ENCODE data around the gene TMCC2. TPM values are rescaled to one million over a fixed set of nuclear protein-coding genes. Genes with fewer than 3 reads are reported as not detected.
"Not testable (repeated sequence)": the region's sequence is repeated elsewhere in the genome, so short reads cannot be mapped to it uniquely, and the experiment has no call there.

The TMCC2 gene, protein sequence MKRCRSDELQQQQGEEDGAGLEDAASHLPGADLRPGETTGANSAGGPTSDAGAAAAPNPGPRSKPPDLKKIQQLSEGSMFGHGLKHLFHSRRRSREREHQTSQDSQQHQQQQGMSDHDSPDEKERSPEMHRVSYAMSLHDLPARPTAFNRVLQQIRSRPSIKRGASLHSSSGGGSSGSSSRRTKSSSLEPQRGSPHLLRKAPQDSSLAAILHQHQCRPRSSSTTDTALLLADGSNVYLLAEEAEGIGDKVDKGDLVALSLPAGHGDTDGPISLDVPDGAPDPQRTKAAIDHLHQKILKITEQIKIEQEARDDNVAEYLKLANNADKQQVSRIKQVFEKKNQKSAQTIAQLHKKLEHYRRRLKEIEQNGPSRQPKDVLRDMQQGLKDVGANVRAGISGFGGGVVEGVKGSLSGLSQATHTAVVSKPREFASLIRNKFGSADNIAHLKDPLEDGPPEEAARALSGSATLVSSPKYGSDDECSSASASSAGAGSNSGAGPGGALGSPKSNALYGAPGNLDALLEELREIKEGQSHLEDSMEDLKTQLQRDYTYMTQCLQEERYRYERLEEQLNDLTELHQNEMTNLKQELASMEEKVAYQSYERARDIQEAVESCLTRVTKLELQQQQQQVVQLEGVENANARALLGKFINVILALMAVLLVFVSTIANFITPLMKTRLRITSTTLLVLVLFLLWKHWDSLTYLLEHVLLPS
- 5.2 and 5.5 TPM in 2 replicates for total RNA-seq (2014; rRNA removed; shearing (Covaris generic))

DNA sequence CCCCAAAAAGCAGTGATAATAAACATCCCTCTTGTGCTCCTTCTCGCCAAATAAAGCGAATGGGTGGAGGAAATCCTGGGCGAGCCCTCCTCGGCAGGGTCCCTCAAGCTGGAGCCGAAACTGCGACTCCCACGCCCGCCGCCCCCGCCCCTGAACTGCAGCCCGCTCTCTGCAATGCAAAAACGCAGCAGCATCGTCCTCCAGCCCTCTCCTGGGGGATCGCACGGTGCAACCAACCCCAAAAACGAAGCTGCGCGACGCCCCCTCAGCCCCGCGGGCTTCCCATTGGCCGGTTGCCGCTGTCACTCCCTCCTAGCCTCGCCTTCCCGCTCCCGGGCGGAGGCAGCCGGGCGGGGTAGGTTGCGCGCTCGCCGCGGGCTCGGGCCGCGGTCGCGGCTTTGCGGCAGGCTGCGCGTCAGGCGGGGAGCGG, at the start of gene TMCC2:
Gene TMCC2, plus strand, starts transcription at position 363 of the 430 bp plus-strand sequence. CDS start 619 bp downstream, outside the sequence.
- H3K27ac ChIP-seq, result no peak within 1 kb of the TSS
- no peaks in the 10 kb centered on the region for H3K36me3 ChIP-seq
- peaks cover 25% of the 10 kb centered on the region for H3K4me1 ChIP-seq
- peak; percentile 95 to 96 for DNase-seq
- no peaks in the 10 kb centered on the region for H3K27me3 ChIP-seq
- peak within 1 kb of the TSS; percentile 58 for H3K4me3 ChIP-seq
- no peaks in the 10 kb centered on the region for H3K9me3 ChIP-seq (replicated peaks)

DNA sequence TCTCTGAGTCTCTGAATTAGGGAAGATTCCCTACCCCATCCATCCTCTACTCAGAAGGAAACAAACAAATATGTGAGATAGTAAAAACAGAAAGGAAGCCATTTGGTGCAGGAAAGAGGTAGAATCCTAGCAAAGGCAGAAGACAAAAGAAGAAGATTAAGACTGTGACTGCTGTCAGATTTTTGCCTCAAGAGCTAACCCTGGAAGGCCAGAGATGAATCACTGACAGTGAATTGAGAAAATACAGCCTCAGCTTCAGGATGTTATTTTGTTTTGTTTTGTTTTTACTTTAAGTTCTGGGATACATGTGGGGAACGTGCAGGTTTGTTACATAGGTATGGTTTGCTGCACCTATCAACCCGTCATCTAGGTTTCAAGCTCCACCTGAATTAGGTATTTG, 47.9 kb upstream of the TMCC2 start:
- Histone ChIP-seq H3K4me1 (peaks cover 8% of the 10 kb centered on the region), H3K36me3 (no peaks in the 10 kb centered on the region; the same call in 1 of the 2 replicates), H3K4me3 (no peak overlapping the region), H3K27me3 (no peaks in the 10 kb centered on the region), H3K27ac (no peak overlapping the region), H3K9me3 (replicated peaks) (no peaks in the 10 kb centered on the region)
- no peak for DNase-seq

DNA sequence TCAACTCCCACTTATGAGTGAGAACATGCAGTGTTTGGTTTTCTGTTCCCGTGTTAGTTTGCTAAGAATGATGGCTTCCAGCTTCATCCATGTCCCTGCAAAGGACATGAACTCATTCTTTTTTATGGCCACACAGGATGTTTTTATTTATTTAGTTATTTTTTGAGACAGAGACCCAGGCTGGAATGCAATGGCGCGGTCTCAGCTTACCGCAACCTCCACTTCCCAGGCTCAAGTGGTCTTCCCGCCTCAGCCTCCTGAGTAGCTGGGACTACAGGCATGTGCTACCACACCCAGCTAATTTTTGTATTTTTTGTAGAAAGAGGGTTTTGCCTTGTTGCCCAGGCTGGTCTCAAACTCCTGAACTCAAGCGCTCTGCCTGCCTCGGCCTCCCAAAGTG, 47.4 kb upstream of the TMCC2 start:
- not testable (repeated sequence) for H3K9me3 ChIP-seq (replicated peaks); H3K36me3 ChIP-seq; H3K27ac ChIP-seq; H3K4me3 ChIP-seq; H3K4me1 ChIP-seq; H3K27me3 ChIP-seq; DNase-seq

DNA sequence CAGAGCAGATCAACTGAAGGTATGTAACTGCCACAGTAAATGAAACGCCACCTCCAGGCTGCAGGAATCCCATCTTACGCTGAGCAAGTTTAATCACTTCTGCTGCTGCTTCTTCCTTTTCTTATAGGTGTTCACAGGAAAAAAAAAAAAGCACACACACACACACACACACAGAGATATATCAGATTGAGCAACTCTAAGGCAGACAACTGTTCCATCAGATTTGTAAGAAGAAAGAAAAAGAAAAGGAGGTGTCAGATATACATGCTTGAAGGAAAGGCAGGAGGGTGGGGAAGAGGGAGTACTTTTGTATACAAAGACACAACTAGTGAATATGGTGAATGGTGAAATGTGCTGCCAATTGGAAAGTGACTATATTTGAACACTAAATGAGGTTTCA, 44.8 kb upstream of the TMCC2 start:
- H3K4me3 ChIP-seq, result no peak overlapping the region
- H3K4me1 ChIP-seq, result no peaks in the 10 kb centered on the region
- H3K27ac ChIP-seq, result no peak overlapping the region
- no peaks in the 10 kb centered on the region for H3K27me3 ChIP-seq
- DNase-seq, result no peak
- H3K36me3 ChIP-seq, result peaks cover 3% of the 10 kb centered on the region; the same call in 1 of the 2 replicates
- H3K9me3 ChIP-seq (replicated peaks), result no peaks in the 10 kb centered on the region

DNA sequence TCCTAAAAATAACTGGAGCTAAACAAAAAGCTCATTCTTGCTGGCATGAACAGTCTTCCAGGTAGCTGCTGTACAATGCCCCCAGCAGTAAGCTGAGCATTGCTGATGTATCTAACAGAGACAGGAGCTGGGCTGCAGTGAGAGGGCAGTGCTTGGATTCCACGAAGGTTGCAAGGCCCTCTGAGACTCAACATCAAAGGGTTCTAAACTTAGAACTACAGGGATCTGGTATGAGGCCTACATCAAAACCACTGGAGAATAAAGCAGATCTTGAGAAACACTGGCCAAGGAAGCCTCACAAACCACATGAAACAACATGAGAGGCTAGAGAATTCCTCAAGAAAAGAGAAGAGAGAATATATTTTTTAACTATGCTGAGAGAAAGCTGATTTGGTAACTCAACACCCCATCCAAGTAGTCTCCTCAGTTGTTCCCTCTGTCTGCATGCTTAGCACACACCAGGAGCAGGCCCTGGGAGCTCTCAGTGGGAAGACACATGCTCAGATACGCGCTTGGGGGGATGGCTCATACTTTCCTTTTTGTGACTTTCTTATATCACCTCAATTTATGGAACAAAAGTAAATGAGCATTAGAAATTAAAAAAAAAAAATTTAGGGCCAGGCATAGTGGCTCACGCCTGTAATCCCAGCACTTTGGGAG, 43.9 kb upstream of the TMCC2 start:
- Histone ChIP-seq H3K27ac (no peak overlapping the region), H3K4me1 (no peaks in the 10 kb centered on the region), H3K27me3 (no peaks in the 10 kb centered on the region), H3K36me3 (peaks cover 3% of the 10 kb centered on the region; the same call in 1 of the 2 replicates), H3K4me3 (no peak overlapping the region), H3K9me3 (replicated peaks) (no peaks in the 10 kb centered on the region)
- no peak for DNase-seq

DNA sequence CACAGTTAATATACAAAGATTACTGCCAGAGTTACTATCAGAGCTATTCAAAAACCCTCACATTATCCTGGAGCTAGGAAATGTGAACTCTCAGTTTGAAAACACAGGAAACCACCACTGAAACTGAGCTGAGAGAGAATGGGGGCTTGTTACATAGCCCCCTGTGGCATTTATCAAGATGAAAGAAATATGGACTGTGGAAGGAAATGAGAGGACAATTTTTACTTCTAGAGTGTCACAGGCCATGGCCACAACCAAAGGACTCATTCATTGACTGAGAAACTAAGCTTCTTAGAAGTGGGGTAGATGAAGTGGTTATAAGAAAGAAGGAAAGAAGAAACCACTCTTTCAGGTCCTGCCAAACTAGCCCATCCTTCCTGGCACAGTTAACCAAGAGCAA, 41.6 kb upstream of the TMCC2 start:
- H3K4me1 ChIP-seq, result no peaks in the 10 kb centered on the region
- DNase-seq, result no peak
- no peaks in the 10 kb centered on the region for H3K9me3 ChIP-seq (replicated peaks)
- H3K36me3 ChIP-seq, result peaks cover 3% of the 10 kb centered on the region; the same call in 1 of the 2 replicates
- H3K27me3 ChIP-seq, result no peaks in the 10 kb centered on the region
- H3K27ac ChIP-seq, result no peak overlapping the region
- H3K4me3 ChIP-seq, result no peak overlapping the region

DNA sequence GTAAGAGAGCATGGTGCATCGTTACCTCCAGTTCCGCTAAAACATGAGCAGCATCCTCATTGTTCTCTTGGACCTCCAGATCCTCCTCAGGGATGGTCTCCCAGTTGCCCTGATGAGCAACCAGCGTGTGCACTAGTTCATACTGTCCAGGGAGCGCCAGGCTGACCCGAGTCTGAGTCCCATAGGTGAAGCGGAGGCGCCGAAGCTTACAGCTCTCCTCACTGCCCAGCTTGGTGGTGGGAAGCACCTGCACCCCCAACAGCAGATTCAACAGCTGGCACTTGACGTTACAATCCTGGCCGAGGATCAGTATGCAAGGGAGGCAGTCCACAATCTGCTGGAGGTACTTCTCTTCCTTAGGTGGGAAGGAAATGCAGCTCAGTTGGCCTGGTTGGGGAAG, 40.3 kb upstream of the TMCC2 start:
- no peaks in the 10 kb centered on the region for H3K4me1 ChIP-seq
- no peak for DNase-seq
- H3K36me3 ChIP-seq, result peaks cover 3% of the 10 kb centered on the region; the same call in 1 of the 2 replicates
- H3K27ac ChIP-seq, result no peak overlapping the region
- H3K9me3 ChIP-seq (replicated peaks), result no peaks in the 10 kb centered on the region
- H3K27me3 ChIP-seq, result no peaks in the 10 kb centered on the region
- H3K4me3 ChIP-seq, result no peak overlapping the region

DNA sequence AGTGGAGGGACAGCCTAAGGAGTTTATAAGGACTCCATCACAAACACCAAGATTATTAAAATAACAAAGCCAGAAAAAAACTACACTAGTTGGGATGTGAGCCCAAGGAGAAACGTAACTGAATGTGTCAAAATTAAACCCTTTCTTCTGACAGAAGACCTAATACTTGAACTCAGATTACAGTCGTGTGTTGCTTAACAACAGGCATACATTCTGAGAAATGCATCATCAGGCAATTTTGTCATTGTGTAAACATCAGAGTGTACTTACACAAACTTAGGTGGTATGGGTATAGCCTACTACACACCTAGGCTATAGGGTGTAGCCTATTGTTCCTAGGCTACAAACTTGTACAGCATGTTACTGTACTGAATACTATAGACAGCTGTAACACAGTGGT, 39.6 kb upstream of the TMCC2 start:
- H3K9me3 ChIP-seq (replicated peaks), result no peaks in the 10 kb centered on the region
- no peaks in the 10 kb centered on the region for H3K4me1 ChIP-seq
- peaks cover 3% of the 10 kb centered on the region; the same call in 1 of the 2 replicates for H3K36me3 ChIP-seq
- H3K4me3 ChIP-seq, result no peak overlapping the region
- H3K27me3 ChIP-seq, result no peaks in the 10 kb centered on the region
- DNase-seq, result no peak
- no peak overlapping the region for H3K27ac ChIP-seq

DNA sequence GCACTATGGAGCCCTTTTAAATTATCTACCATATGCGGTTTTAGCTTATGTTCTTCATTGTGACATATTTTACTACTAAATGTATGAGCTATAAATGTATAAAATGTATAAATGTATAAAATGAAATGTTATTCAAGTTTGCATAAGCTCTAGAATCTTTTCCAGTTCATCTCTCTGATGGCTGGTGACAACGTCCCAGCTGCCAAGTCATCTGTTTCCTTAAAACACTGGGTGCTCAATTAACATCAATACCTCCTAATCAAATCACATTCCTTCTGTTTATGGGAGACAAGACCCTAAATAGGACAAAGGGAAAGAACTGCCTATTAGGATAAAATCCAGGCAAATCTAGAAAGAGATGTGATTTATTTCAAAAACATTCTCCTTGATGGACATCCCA, 39.1 kb upstream of the TMCC2 start:
- no peaks in the 10 kb centered on the region for H3K4me1 ChIP-seq
- H3K27ac ChIP-seq, result no peak overlapping the region
- 0 out of 2 replicates have a peak, but pooled peaks cover 3% of the 10 kb centered on the region for H3K36me3 ChIP-seq
- DNase-seq, result no peak
- no peaks in the 10 kb centered on the region for H3K9me3 ChIP-seq (replicated peaks)
- H3K27me3 ChIP-seq, result no peaks in the 10 kb centered on the region
- no peak overlapping the region for H3K4me3 ChIP-seq

DNA sequence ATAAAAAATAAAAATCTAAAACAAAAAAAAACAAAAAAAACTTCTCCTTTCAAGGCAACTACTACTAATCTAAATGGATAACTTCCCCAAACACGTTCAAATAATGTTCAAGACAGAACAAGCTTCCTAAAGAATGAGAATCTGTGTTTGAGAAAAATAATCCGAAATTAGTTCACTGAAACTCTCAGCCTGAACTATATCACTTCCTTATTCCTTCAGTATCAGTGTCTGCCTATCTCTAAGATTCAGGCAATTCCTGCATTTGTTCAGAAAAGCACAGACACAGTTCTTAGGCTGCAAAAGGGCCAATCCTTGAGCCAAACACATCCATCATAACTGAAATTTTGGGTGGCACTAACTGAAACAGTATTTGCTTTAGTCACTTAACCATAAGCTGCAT, 38.6 kb upstream of the TMCC2 start:
- Histone ChIP-seq H3K4me1 (no peaks in the 10 kb centered on the region), H3K36me3 (0 out of 2 replicates have a peak, but pooled peaks cover 3% of the 10 kb centered on the region), H3K9me3 (replicated peaks) (no peaks in the 10 kb centered on the region), H3K27ac (no peak overlapping the region), H3K27me3 (no peaks in the 10 kb centered on the region), H3K4me3 (no peak overlapping the region)
- no peak for DNase-seq

DNA sequence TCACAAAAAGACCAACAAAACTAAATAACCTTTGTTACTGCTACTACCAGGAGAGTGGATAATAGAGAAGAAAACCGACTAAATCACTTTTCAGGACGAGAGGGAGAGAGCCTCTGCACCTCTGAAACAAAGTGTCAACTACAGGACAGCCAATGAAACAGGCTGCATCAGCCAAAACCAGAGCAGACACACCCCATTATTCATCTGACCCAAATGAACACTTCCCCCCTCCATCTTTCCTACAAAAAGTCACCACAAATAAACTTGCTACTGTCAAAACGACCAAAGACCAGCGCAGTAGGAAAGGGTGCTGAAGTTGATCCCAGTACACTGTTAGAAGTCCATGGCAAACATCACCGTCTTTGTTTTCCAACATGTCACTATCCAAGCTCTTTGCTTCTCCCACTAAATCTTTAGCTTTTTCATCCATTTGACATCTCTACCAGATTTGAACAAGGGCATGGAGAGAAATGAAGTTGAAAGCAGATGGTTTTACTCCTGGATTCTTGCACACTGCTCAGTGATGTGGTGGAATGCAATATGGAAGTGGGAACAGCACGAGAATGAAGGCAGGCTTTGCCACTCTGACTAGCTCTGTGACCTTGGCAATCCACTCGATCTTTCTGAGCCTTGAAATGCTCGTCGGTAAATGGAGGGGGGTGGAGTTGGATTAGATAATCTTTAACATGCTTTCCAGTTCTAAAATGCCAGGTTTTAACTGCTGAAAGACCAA, 36.7 kb upstream of the TMCC2 start:
- no peak for DNase-seq
- Histone ChIP-seq H3K27me3 (no peaks in the 10 kb centered on the region), H3K4me1 (no peaks in the 10 kb centered on the region), H3K9me3 (replicated peaks) (no peaks in the 10 kb centered on the region), H3K27ac (no peak overlapping the region), H3K36me3 (no peaks in the 10 kb centered on the region), H3K4me3 (no peak overlapping the region)

DNA sequence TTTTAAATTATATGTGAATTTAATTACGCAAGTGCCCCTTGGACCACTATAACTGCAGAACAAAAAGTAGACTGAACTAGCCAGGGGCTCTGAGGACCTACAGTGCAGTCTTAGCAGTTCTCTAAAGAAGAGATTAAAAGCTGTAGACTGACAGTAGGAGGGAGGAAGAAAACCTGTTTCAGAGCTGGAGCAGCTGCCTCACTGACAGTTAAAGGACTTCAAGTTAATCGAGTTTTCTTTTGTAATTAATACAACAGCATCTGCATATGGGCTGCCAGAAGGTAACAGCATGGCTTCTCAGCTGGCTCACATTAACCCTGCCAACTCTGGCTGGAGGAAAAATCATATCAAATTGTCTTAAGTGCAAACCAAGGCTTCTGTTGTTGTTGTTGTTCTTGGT, 36.1 kb upstream of the TMCC2 start:
- Histone ChIP-seq H3K4me3 (no peak overlapping the region), H3K27me3 (no peaks in the 10 kb centered on the region), H3K27ac (no peak overlapping the region), H3K4me1 (no peaks in the 10 kb centered on the region), H3K9me3 (replicated peaks) (no peaks in the 10 kb centered on the region), H3K36me3 (no peaks in the 10 kb centered on the region)
- no peak for DNase-seq

DNA sequence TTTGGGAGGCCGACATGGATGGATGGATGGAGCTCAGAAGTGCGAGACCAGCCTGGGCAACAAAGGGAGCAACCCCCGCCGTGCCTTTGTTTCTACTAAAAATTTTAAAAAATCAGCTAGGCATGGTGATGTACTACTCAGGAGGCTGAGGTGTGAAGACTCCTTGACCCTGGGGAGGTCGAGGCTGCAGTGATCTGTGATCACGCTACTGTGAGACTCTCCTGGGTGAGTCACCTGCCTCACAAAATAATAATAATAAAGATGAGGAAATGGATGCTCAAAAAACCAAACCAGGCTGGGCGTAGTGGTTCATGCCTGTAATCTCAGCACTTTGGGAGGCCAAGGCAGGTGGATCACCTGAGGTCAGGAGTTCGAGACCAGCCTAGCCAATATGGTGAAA, 35.5 kb upstream of the TMCC2 start:
- DNase-seq, result no peak
- Histone ChIP-seq H3K36me3 (no peaks in the 10 kb centered on the region), H3K27me3 (no peaks in the 10 kb centered on the region), H3K4me1 (no peaks in the 10 kb centered on the region), H3K4me3 (no peak overlapping the region), H3K27ac (no peak overlapping the region), H3K9me3 (replicated peaks) (no peaks in the 10 kb centered on the region)

DNA sequence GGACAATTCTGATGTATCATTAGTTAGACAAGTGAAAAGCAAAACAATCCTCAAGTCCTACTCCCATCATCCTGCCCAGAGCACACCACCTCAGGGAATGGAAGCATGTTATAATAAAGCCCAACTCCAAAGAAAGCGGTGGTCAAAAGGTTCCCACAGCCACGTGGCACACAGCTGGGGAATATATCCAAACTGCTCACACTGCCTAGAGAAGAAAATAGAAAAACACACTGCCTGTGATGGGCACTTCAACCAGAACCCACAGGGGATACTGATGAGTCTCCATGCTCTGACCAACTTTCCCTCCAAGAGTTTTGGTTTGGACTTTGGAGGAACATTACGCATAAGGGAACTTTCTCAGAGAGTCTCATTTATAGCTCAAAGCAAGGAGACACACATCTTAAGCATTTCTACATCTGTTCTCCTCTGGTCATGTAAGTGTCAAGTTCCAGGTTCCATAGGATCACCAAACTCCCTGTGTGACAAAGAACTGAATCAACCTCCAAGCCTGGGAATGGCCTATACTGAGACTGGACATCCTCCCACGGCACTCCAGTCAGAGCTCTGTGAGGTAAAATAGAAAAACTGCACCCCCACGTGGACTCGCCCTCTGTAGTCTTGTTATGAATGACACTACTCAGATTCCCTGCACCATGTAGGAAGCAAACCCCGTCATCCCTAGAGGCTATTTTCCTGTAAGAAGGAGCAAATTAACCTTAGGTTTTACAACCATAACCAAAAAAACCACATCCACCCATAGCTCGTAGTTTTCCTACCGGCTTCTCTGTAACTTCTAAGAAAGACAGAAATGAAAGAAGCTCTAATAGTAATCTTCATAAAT, 28.4 kb upstream of the TMCC2 start:
- no peak overlapping the region for H3K4me3 ChIP-seq
- H3K9me3 ChIP-seq (replicated peaks), result no peaks in the 10 kb centered on the region
- no peaks in the 10 kb centered on the region for H3K4me1 ChIP-seq
- DNase-seq, result no peak
- H3K36me3 ChIP-seq, result 0 out of 2 replicates have a peak, but pooled peaks cover 2% of the 10 kb centered on the region
- no peaks in the 10 kb centered on the region for H3K27me3 ChIP-seq
- H3K27ac ChIP-seq, result no peak overlapping the region
